ENCODE results near the gene HBS1L.

- no peak for TF ChIP-seq CTCF (conservative IDR thresholded peaks at IDR 0.05; ENCODE audit: low read length)
- TF ChIP-seq EZH2phosphoT487 (IDR thresholded peaks at IDR 0.05; ENCODE audit: borderline replicate concordance, low read depth, low read length), result no peak
These were observed 121.8 kb downstream of the HBS1L start for GRCh38 chr6:134932535-134933470.
